Activated CD8-positive, alpha-beta memory T cell treated with anti-CD3 and anti-CD28 coated beads for 48 hours (primary cell): ENCODE data around the gene HOXB9.

Source experiments
- DNase-seq, 3 experiments: peaks; one replicate each; pipeline ENCODE4 v3.0.0-alpha.2; 2020; ENCODE audit warnings: low read depth in 2 of 3, low spot score in 2 of 3

HOXB9 gene

GRCh38 chr17:48626245-48627117, at the start of gene HOXB9:
Gene HOXB9, minus strand, starts transcription at chr17:48626358. Its CDS starts 89 bp downstream, at chr17:48626269.
- no peak for DNase-seq

- no peak for DNase-seq
These were observed 46.2 kb upstream of the HOXB9 start for GRCh38 chr17:48672340-48672739.

- DNase-seq: peak; percentile 15 to 55 (median 42)
These were observed 45.6 kb upstream of the HOXB9 start for GRCh38 chr17:48671697-48672171.

- DNase-seq: no peak
These were observed 37.2 kb upstream of the HOXB9 start for GRCh38 chr17:48663134-48663924.

- DNase-seq: no peak
These were observed 29.8 kb upstream of the HOXB9 start for GRCh38 chr17:48655913-48656312.

DNA sequence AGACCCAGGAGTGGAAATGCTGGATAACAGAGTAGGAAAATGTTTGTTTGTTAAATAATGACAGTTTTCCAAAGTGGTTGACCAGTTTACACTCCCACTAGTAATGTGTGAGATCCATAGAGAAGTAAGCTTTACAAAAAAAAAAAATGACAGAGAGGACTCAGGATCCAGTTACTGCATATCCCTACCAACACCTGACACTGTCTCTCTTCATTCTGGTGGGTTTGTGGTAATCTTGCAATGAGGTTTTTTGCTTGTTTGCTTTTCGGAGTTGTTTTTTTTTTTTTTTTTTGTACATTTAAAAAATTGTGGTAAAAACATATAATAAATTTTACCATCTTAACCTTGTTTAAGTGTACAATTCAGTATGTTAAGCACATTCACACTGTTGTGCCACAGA, 23.6 kb upstream of the HOXB9 start:
- DNase-seq: no peak

GRCh38 chr17:48647963-48648245, 21.7 kb upstream of the HOXB9 start:
- DNase-seq: no peak

DNA sequence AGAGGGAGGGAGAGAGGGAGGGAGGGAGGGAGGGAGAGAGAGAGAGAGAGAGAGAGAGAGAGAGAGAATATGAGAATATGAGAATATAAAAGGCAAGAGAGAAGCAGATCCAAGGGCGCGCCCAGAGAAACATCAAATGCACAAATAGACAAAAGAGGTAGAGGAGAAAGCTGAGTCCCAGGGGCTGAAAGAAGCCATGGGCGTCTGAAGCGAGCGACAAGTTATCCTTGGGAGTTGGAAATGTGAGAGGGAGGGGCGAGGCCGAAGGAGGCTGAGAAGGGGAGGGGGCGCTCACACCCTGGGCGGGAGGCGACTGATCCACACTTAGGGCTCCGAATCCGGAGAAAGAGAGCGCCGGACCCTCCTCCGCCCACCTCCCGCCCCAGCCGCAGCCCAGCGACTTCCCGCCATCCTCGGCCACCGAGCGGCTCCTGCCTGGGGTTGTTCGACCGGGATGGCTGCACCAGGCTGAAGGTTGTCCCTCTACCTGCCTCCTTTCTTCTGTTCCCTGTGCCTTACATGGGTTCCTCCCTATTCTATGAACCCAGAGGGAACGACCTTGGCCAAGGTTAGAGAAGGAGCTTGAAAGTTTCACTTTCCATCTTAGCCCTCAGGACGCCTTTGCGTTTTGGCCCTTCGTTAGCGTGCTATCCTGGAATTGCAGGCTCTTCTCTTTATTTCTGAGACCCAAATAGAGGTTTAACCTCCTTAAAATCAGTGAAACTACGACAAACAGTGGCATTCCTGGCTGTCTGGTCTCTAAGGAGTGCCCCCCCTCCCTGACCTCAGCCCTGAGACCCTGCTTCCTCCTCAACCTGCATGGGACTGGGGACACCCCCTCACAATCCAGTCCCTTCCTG, 21.2 kb upstream of the HOXB9 start:
- DNase-seq: no peak

GRCh38 chr17:48646183-48647102, 20.3 kb upstream of the HOXB9 start:
- no peak for DNase-seq

DNA sequence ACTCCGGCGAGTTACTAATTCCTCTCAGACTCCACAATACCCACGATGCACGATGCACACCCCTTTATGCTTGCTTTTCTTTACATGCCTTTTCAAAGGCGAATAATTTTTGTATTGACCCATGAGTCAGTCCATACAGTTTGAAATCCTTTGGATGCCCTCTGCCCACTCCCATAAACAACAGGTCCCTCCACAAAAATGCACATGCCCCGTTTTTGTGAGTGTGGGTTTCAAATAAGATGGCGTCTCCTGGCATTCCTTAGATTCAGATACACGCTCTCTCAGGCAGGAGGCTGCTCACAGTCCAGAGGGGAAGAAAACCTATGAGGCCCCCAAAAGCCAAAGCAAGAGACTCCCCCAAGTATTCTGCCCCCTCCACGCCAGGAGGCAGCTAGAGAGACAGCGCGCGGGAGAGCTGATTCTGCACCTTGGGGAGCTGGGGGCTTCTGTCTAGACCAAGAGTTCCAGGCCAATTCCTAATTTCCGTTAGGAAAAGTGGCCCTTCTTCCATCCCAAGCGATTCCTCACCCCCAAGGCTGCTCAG, 19.6 kb upstream of the HOXB9 start:
- DNase-seq: no peak

GRCh38 chr17:48644910-48645557, 18.9 kb upstream of the HOXB9 start:
- no peak for DNase-seq

DNA sequence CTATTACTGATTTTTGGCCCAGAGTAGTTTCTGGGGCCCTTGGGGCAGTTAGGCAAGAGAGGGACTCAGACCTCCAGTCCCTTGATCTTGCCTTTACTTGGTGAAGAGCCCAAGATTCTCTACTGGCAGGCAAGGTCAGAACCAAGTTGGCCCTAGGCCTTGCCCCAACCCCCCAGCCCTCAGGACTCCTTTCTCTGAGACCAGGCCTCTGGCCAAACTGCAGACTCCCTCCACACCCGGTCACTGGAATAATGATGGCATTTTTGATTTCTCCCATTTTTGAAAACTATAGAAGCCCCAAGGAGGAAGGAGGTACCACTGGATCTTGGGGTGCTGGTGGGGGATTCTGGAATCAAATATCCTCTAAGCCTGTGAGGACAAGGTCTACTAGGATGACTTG, 18.0 kb upstream of the HOXB9 start:
- no peak for DNase-seq

DNA sequence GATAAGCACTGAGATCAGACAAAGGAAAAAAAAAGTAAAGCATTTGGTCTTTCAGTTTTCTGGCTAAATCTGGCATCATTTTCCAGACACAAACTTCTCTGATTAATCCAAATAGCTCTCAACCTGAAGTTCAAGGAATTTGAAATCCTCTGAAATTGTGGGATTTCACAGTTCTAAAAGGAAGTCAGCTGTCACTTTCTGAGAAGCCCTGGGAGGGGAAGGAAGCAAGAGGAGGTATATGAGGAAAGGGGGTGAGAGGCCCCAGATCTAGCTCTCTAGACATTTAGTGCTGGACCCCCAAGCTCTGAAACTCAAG, 17.5 kb upstream of the HOXB9 start:
- DNase-seq: no peak

DNA sequence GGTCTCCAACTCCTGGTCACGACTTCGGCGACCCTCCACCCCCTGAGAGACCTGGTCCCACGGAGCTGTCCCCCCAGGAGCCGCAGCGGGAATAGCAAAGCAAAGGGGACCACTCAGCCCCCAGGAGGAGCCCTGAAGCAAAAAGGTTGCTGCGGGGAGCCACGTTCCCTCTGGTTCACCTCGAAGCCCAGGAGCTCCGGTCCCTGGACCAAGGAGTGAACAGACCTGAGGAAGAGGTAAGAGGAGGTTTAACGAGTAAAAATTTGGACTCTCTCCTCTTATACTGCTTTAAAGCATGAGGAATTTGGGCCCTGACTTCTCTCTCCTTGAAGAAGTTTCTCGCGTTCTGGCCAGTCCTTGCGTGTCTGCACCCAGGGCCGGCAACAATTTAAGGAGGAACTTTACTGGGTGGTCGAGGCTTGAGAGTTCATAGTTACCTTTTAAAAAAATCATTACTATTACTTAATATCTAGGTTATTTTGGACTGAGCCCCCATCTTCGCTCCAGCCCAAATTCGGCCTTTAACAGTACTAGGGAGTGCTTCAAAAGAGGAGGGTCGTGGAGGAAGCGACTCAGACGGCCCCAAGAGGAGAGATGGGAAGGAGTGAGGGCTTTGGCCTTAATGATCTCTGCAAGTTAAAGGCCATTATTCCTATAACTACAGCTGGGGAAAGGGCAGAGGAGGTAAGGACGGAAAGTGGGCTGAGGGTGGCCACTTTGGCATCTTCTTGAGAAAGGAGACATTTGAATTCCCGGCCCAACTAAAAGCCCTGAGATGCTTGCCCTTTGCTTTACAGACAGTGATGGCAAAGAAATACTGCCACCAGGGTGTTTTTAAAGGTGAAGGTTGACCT, 16.9 kb upstream of the HOXB9 start:
- no peak for DNase-seq

- no peak for DNase-seq
These were observed 16.1 kb upstream of the HOXB9 start for GRCh38 chr17:48642059-48642842.

DNA sequence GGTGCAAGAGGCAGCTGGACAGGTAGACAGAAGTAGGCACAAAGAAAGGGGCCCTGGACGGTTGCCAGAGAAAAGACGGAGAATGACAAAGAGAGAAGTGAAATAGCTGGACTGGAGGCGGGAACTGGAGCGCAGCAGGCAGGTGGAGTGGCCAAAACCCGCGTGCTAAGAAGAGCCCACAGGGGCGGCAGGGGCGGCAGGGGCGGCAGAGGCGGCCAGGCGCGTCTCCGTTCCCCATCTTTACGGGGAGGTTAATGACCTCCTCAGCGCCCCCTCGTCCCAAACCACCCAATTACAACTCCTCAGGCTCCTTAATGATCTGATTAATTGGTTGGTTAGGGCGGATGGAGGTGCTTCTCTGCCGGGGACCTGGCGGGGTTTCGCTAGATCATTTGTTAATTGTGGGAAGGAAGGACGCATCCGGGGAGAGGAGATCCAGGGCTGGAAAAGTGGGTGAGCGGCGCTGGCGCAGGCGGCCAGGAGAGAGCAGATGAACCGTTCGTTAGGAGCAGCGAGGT, 15.4 kb upstream of the HOXB9 start:
- DNase-seq: no peak

DNA sequence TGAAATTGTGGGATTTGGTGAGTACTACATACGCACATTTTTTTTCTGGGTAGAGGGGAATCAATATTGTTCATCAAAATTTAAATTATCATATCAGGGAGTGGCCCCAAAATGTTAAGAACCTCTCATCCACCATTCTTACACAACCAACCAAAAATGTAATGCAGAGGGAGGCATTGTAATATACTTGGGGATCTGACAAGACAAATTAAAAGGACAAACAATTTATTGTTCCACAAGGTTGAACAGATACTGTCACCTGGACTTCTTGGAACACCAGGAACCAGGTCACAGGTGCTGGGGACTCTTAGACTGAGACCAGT, 14.7 kb upstream of the HOXB9 start:
- DNase-seq: no peak
